Astrocyte (in vitro differentiated cells and primary cell): ENCODE measurements around the gene DNAH3. TPM values are rescaled to one million over a fixed set of nuclear protein-coding genes. Genes with fewer than 3 reads are reported as not detected.

Experiments used
- DNase-seq: peaks from one replicate; pipeline ENCODE4 v3.0.0-alpha.2; 2010; ENCODE audit warnings: low read depth
- FAIRE-seq: peaks from 2 replicates; lab custom pipeline; 2011; peaks lifted over from hg19 to GRCh38; lab: Jason Lieb, UNC
- H2AFZ ChIP-seq: 2 replicates; pipeline ENCODE4 v1.6.0; 2012; ENCODE audit warnings: low read depth, low read length, inconsistent platforms
- H3K27ac ChIP-seq: 2 replicates; pipeline ENCODE4 v1.5.1; 2011; ENCODE audit warnings: low read depth, low read length, inconsistent platforms
- H3K27me3 ChIP-seq: 2 replicates; pipeline ENCODE4 v1.6.0; 2011; ENCODE audit warnings: low read length, inconsistent platforms; ENCODE audit not compliant: insufficient read depth
- H3K36me3 ChIP-seq: 2 replicates; pipeline ENCODE4 v1.5.1; 2011; ENCODE audit warnings: low read length, inconsistent platforms; ENCODE audit not compliant: insufficient read depth
- H3K4me1 ChIP-seq: 2 replicates; pipeline ENCODE4 v1.5.1; 2011; ENCODE audit warnings: low read length, inconsistent platforms; ENCODE audit not compliant: insufficient read depth
- H3K4me2 ChIP-seq: 2 replicates; pipeline ENCODE4 v1.6.0; 2012; ENCODE audit warnings: low read length, inconsistent platforms
- H3K4me3 ChIP-seq: 2 replicates; pipeline ENCODE4 v1.5.1; 2011; ENCODE audit warnings: low read depth, mild to moderate bottlenecking, low read length, inconsistent platforms; ENCODE audit not compliant: insufficient read depth
- H3K79me2 ChIP-seq: 2 replicates; pipeline ENCODE4 v1.6.0; 2012; ENCODE audit warnings: mild to moderate bottlenecking, low read length, inconsistent platforms; ENCODE audit not compliant: insufficient read depth
- H3K9ac ChIP-seq: 2 replicates; pipeline ENCODE4 v1.6.0; 2012; ENCODE audit warnings: mild to moderate bottlenecking, low read length, inconsistent platforms
- H3K9me3 ChIP-seq: 2 replicates; pipeline ENCODE4 v1.5.1; 2012; ENCODE audit warnings: low read depth, mild to moderate bottlenecking, low read length, inconsistent platforms; ENCODE audit not compliant: insufficient read depth
- H4K20me1 ChIP-seq: 2 replicates; pipeline ENCODE4 v1.6.0; 2012; ENCODE audit warnings: low read length, inconsistent platforms; ENCODE audit not compliant: insufficient read depth
- H3K27ac Mint-ChIP-seq: one replicate; pipeline ENCODE4 v1.8.0; 2021; ENCODE audit warnings: mild to moderate bottlenecking, mixed read lengths; ENCODE audit not compliant: unreplicated experiment
- H3K27me3 Mint-ChIP-seq: one replicate; pipeline ENCODE4 v1.8.0; 2021; ENCODE audit warnings: low read depth, mixed read lengths; ENCODE audit not compliant: unreplicated experiment
- H3K36me3 Mint-ChIP-seq: one replicate; pipeline ENCODE4 v1.8.0; 2021; ENCODE audit warnings: low read depth, mixed read lengths; ENCODE audit not compliant: unreplicated experiment
- H3K4me1 Mint-ChIP-seq: one replicate; pipeline ENCODE4 v1.8.0; 2021; ENCODE audit warnings: low read depth, mixed read lengths; ENCODE audit not compliant: unreplicated experiment
- H3K4me3 Mint-ChIP-seq: one replicate; pipeline ENCODE4 v1.8.0; 2021; ENCODE audit warnings: mild to moderate bottlenecking, moderate library complexity, mixed read lengths; ENCODE audit not compliant: unreplicated experiment
- H3K9me3 Mint-ChIP-seq: one replicate; pipeline ENCODE4 v1.8.0; 2021; ENCODE audit warnings: mild to moderate bottlenecking, mixed read lengths; ENCODE audit not compliant: unreplicated experiment
- CTCF ChIP-seq: IDR thresholded peaks from 2 replicates; pipeline ENCODE4 v1.5.1; 2011; ENCODE audit warnings: low read depth, mild to moderate bottlenecking, inconsistent platforms, low read length, moderate library complexity; ENCODE audit not compliant: insufficient read depth
- EZH2 ChIP-seq: IDR thresholded peaks from 2 replicates; pipeline ENCODE4 v1.6.1; 2012; ENCODE audit warnings: mild to moderate bottlenecking, low read length, inconsistent platforms; ENCODE audit not compliant: insufficient read depth
- total RNA-seq: library from RNA; stranded (reverse); gene quantifications from 2 replicates; pipeline ENCODE4 v1.2.1, GENCODE V29; 2021

DNAH3 gene
- total RNA-seq, 1 donor from 2014 or later: not detected

GRCh38 chr16:20899071-20899470 lies 251.6 kb downstream of the DNAH3 start:
- H3K79me2 ChIP-seq: peaks cover 85% of the 10 kb centered on the region
- no peaks in the 10 kb centered on the region for H3K27me3 ChIP-seq
- H2AFZ ChIP-seq: no peak overlapping the region
- peak overlapping the region; percentile 99 for H3K4me2 ChIP-seq
- peaks cover 40% of the 10 kb centered on the region for H3K4me1 ChIP-seq
- Mint-ChIP-seq H3K9me3 (no peaks in the 10 kb centered on the region), H3K4me3 (peak overlapping the region; percentile 99), H3K4me1 (peaks cover 50% of the 10 kb centered on the region), H3K27ac (peak overlapping the region; percentile 100), H3K27me3 (no peaks in the 10 kb centered on the region), H3K36me3 (peaks cover 3% of the 10 kb centered on the region)
- peak overlapping the region; percentile 88 for H3K4me3 ChIP-seq
- H3K27ac ChIP-seq: peak overlapping the region; percentile 100
- DNase-seq (peak; percentile 91), FAIRE-seq (peak; percentile 45)
- TF ChIP-seq CTCF (no peak), EZH2 (no peak)
- no peaks in the 10 kb centered on the region for H3K9me3 ChIP-seq
- peaks cover 21% of the 10 kb centered on the region for H3K36me3 ChIP-seq
- peaks cover 48% of the 10 kb centered on the region for H4K20me1 ChIP-seq
- H3K9ac ChIP-seq: peak overlapping the region; percentile 95

GRCh38 chr16:20897922-20898321 lies 252.7 kb downstream of the DNAH3 start:
- peaks cover 5% of the 10 kb centered on the region for H3K36me3 Mint-ChIP-seq
- peak overlapping the region; percentile 99 for H3K4me2 ChIP-seq
- H3K9me3 Mint-ChIP-seq: no peaks in the 10 kb centered on the region
- H3K27ac Mint-ChIP-seq: peak overlapping the region; percentile 100
- peak overlapping the region; percentile 12 for H3K4me3 ChIP-seq
- H3K4me1 Mint-ChIP-seq: peaks cover 40% of the 10 kb centered on the region
- H3K9me3 ChIP-seq: no peaks in the 10 kb centered on the region
- no peaks in the 10 kb centered on the region for H3K27me3 ChIP-seq
- no peak overlapping the region for H3K27ac ChIP-seq
- peaks cover 25% of the 10 kb centered on the region for H3K36me3 ChIP-seq
- H3K4me1 ChIP-seq: peaks cover 32% of the 10 kb centered on the region
- no peak overlapping the region for H2AFZ ChIP-seq
- peak overlapping the region; percentile 99 for H3K4me3 Mint-ChIP-seq
- H3K79me2 ChIP-seq: peaks cover 91% of the 10 kb centered on the region
- DNase-seq (peak; percentile 38), FAIRE-seq (no peak)
- no peak for TF ChIP-seq EZH2
- no peak for TF ChIP-seq CTCF
- no peak overlapping the region for H3K9ac ChIP-seq
- no peaks in the 10 kb centered on the region for H3K27me3 Mint-ChIP-seq
- H4K20me1 ChIP-seq: peaks cover 60% of the 10 kb centered on the region

- H3K27ac Mint-ChIP-seq: peak overlapping the region; percentile 100
- FAIRE-seq (no peak), DNase-seq (peak; percentile 71)
- Histone ChIP-seq H3K9me3 (no peaks in the 10 kb centered on the region), H3K9ac (no peak overlapping the region), H4K20me1 (peaks cover 65% of the 10 kb centered on the region), H3K4me1 (peaks cover 32% of the 10 kb centered on the region), H2AFZ (no peak overlapping the region), H3K36me3 (peaks cover 25% of the 10 kb centered on the region), H3K27me3 (no peaks in the 10 kb centered on the region), H3K4me3 (peak overlapping the region; percentile 12), H3K4me2 (peak overlapping the region; percentile 99), H3K27ac (no peak overlapping the region), H3K79me2 (peaks cover 91% of the 10 kb centered on the region)
- peaks cover 41% of the 10 kb centered on the region for H3K4me1 Mint-ChIP-seq
- no peak for TF ChIP-seq CTCF
- TF ChIP-seq EZH2: no peak
- H3K36me3 Mint-ChIP-seq: peaks cover 7% of the 10 kb centered on the region
- no peaks in the 10 kb centered on the region for H3K27me3 Mint-ChIP-seq
- no peaks in the 10 kb centered on the region for H3K9me3 Mint-ChIP-seq
- H3K4me3 Mint-ChIP-seq: peak overlapping the region; percentile 99
Measured at GRCh38 chr16:20897253-20897897, 253.3 kb downstream of the DNAH3 start.
